NCI-H524 (cell line): ENCODE data around the gene PROM2.

Source experiments
- DNase-seq, 2 experiments: peaks; one replicate each; lab custom pipeline; 2025; lab: John Stamatoyannopoulos, UW

PROM2 gene

DNA sequence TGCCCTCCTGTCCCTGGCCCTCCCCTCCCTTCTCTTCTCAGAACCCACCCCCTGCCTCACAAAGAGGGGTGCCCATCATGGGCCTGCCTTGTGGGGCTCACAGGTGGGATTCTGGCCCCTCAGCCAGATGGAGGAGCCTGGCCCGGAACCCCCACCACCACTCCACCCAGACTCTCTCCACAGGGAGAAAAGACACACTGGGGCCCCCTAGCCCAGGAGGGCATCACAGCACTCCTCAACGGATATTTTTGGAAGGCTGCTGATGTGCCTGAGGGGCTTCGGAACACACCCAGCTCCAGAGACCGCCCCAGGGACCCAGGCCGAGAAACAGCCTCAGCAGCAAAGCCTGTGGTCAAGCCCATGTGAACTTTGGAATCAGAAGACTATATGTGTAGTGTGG is 32.8 kb downstream of the PROM2 start:
- DNase-seq, result no peak

DNA sequence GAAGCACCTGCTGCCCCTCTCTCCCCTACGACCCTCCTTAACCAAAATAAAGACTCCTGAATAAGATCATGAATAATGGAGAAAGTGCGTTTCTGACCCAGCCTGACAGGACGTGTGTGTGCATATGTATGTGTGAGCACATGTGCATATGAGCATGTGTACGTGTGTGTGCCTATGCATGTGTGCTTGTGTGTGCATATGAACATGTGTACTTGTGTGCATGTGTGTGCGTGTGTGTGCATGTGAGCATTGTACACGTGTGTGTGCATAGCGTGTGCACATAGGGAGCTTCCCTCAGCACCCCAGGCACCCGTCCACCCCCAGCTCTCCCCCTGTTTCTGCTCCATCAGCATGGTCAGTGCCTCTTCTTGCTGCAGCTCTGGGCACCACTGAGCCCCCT is 33.6 kb downstream of the PROM2 start:
- no peak for DNase-seq

DNA sequence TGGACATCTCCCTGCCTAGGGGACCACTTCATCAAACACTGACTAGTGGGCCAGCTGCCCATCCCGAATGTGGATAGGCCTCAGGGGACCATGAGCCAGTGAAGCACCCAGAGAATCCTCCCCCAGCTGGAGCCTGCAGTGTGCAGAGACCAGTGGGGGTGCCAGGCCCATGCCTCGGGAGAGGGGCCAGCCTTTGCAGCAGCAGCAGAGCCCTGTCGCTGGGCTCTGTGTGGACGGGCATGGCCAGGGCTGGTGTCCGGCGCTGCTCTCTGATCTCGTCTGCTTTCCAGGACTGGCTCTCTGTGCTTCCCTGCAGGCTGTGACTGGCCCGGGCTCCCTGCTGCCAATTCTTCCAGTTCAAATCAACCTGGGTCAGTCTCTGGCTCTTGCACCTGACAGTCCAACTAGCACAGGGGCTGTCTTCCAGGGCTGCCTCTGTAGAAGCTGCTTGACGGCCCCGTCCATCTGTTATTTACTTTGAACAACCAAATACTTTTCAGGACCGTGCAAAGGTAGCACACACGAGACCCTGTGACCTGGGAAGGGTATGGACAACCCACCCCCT is 34.3 kb downstream of the PROM2 start:
- DNase-seq, result peak in 1 of 2 experiments; percentile 11

DNA sequence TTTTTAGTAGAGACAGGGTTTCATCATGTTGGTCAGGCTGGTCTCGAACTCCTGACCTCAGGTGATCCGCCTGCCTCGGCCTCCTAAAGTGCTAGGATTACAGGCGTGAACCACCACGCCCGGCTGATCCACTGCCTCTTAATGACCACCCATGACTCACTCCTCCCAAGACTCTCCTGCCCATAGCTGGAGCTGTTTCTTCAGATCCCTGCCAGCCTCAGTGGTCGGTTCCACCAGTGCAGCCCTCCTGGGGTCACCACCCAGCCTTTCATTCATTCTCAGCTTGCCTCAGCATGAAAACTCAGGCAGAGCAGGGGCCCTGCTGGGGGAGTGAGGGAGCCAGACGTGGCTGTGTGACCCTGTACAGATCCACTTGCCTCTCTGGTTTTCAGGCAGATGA is 35.4 kb downstream of the PROM2 start:
- no peak for DNase-seq

DNA sequence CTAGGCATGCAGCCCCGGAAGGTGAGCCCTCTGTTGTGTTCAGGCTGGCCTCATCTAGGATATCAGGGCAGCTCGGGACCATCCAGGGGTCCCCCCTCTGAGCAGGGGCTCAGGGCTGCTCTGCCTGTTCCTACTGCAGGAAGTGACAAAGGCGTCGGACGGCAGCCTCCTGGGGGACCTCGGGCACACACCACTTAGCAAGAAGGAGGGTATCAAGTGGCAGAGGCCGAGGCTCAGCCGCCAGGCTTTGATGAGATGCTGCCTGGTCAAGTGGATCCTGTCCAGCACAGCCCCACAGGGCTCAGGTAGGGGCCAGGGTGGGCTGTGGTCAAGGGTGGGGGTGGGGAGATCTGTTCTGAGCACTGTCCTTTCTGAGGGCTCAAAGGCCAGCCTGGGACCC is 36.0 kb downstream of the PROM2 start:
- no peak for DNase-seq

DNA sequence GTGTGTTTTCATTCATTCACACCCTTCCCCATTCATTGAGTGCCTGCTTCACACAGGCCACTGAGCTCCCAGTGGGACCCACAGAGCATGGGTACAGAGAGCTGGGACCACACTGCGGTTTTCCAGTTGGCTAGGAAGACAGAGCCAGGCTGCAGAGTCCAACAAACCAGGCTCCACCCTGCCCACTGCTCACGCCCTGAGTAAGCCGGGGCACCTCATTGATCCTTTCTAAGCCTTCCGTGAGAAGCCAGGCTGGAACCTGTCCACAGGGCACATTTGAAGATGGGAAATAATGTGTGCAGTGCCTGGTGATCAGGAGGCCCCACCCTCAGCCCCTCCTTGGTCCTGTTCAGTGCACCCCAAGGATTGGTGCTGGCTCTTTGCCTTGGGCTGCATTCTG is 36.4 kb downstream of the PROM2 start:
- DNase-seq, result no peak

DNA sequence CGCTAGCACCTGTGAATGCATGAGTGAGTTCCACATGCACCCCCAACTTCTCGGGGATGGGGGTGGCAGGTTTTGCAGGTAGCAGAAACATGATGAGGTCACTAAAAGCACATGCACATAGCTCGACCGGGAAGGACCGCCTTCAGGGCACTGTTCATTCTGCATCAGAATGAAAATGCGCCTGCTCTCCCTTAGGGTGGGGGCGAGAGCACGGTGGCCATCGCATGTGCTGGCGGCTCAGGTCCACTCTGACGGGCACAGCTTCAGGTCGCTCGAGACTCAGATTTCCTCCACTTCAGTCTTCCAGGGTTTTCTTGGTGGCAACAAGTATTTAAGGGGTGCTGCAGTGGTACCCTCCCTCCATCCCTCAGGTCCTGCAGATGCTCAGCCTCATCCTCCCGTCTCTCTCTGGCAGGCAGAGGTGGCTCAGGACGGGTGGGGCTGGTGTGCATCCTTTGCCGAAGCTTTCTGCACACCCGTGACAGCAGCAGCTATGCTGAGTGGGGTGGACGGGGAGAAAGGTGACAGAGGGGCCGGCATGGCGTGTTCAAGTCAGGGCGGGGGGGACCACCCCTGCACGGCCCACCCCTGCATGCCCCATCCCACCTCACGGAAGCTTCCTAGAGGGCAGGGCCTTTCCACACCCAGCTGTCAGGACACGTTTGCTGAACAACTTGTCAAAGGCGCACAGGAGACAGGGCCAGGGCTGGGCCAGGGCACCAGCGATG is 37.7 kb downstream of the PROM2 start:
- no peak for DNase-seq

DNA sequence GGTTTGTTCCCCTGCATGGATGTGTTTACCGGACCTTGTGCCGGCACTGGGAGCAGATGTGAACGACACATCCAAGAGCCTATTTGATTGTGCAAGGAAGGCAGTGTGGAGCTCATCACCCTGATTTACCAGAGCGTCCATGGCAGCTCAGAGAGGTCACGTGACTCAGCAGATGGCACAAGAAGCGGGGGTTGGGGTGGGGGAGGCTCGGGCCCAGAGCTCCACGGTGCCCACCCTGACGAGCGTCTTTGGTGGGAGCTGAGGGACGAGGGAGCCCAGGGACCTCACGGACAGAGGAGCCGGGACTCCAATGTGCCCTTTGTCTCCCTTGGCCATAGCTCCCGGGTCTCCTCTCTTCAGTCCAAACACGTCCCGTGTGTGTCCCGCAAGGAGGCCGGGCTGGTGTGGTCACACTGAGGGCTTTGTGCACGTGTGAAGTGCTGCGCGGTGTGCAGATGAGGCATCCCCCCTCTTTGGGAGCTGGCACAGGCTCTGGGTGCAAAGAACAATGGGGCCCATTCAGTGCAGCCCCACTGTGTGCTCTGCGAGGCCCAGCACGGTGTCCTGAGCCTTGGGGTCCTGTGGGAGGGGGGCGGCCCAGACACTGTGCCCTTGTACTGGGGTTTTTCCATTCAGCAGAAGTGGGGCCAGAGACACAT is 38.4 kb downstream of the PROM2 start:
- DNase-seq, result peak in 1 of 2 experiments; percentile 29

DNA sequence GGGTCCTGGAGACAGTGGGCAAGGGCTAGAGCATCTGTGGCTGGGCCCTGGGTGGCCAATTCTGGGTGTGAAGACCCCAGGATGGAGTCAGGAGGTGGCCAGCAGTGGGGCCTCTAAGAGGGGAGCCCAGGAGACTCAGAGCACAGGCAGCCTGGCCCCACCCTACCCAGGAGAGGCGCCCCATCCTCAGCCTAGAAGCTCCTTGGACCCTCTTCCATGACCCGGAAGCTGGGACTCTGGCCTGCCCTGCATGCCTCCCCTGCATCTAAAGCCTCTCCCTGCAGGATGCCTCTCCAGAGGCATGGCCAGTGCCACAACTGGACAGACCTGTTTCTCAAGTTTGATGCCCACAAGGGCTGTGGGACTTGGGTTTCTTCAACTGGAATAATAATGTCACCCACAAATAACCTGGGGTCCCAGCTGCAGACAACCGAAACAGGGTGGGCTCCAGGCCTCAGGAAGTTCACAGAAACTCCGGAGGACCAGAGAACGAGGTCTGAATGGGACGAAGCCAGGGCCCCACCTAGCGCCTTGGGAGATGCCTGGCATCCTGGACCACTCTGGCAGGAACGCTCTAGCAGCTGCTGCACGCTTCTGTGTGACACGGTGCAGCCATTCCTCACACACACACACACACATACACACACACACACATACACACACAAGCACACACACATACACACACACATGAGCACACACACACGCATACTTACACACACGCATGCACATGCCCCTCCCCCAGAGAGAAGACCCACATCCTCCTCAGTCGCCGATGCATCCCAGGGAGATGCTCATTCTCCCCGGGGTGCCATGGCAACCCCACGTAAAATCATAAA is 39.3 kb downstream of the PROM2 start:
- peak in 1 of 2 experiments; percentile 26 for DNase-seq

DNA sequence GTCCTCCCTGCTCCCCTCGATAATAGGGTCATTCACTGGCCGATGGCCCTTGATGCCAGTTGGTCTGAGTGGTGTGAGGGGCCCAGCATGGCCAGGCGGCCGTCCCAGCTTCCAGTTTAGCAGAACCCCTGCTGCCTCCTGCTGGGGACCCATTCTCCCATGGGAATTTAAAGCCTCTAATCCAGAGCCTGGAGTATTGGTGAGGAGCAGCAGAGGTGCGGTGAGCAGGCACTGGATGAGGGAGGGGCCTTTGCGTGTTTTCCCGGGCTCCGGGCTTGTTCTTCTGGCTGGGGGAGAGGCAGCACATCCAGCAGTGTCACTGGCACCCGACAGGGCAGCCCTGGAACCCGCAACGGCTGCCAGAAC is 40.3 kb downstream of the PROM2 start:
- DNase-seq, result peak in 1 of 2 experiments; percentile 27

DNA sequence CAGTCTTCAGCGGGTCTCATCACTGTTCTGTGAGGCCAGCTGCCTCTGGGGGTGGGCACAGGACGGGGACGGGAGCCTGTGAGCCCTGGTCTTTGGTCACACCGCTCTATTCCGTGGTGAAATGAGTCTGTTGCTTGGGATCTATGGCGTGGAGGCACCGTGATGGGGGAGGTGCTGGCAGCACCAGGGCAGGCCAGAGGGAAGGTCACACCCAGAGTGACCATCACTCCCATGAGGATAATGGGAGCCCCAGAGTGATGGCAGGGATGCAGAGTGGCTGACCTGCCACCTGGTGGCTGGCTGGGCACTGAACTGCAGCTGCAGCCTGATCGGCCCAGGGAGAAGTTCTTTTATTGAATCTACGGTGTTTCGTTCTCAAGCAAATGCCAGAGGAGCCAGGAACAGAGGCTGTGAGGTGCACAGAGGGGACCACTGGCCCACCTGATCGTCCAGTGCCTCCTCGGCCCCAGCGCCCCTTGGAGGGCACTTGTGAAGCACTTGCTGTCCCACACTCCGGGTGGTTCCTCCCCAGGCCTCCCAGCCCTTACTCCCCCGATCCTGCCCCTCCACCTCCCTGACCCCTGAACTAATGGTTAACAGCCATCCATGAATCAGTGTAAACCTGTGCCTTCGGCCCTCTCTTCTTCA is 40.8 kb downstream of the PROM2 start:
- peak in 1 of 2 experiments; percentile 2 for DNase-seq

DNA sequence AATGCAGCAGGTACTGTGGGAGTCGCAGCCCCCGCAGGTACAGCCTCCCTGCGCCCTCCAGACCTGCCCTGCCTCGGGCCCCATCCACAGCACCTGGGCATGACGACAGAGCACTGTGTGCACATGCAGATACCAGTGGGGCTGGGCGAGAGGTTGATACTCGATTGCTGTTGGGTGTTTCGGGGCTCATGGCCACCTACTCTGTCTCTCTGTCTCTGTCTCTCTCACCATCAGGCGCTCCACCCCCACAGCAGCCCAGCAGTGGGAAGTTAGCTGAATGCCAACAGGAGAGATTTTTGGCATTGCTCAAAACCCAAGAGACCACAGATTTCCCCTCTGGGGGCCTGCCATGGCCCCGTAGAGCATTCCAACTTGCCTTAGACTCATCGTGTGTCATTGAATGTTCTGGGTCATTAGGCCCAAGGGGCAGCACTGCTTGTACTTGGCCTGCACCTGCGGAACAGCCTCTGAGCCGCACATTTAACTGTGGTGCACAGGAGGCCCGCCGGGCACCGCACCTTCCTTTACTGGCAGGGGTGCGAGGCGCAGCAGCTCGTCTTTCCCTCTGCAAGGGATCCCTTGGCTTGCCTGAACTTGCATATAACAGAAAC is 41.7 kb downstream of the PROM2 start:
- no peak for DNase-seq

DNA sequence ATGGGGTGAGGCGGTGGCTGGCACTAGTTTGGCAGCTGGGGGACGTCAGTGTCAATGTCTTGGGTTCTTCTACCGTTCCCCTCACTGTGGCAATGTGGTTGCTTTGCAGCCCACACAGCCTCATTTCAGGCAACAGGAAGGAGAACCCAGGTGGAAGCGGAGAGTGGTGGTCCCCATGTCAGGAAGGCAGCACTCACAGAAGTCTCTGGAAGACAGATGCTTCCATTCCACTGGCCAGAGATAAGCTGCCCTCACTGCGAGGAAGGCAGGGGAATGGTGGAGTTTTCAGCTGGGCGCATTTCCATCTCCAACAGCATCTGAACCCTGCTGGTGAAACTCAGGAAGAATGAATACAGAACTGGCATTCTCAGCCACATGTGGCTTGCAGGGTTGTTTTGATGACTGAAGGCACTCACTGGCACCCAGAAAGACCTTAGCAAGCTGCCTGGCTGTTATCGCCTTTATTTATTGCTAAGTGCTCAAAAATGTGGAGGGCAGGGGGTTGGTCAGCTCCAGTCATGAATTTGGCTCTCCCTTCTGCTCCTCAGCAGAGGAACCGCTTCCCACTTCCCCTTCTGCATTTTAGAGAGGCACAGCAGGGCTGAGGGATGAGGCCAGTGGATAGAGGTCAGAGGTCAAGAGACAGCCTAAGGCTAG is 42.3 kb downstream of the PROM2 start:
- DNase-seq, result no peak

DNA sequence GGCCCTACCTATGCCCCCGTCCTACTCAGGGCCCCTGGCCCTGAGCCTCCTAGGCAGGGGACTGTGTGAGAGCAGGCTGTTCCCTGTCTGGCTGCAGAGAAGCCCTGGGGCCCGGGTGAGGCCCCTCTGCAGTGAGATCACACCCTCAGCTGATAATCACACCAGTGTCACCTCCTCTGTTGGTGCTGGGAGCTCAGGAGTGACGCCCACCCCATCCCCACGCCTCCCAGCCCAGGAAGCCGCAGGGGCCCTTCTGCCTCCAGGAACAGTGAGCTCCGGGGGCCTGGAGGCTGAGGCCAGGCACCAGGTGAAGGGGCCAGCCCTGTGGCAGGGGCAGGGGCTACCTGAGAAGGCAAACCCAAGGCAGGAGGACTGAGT is 42.9 kb downstream of the PROM2 start:
- no peak for DNase-seq

DNA sequence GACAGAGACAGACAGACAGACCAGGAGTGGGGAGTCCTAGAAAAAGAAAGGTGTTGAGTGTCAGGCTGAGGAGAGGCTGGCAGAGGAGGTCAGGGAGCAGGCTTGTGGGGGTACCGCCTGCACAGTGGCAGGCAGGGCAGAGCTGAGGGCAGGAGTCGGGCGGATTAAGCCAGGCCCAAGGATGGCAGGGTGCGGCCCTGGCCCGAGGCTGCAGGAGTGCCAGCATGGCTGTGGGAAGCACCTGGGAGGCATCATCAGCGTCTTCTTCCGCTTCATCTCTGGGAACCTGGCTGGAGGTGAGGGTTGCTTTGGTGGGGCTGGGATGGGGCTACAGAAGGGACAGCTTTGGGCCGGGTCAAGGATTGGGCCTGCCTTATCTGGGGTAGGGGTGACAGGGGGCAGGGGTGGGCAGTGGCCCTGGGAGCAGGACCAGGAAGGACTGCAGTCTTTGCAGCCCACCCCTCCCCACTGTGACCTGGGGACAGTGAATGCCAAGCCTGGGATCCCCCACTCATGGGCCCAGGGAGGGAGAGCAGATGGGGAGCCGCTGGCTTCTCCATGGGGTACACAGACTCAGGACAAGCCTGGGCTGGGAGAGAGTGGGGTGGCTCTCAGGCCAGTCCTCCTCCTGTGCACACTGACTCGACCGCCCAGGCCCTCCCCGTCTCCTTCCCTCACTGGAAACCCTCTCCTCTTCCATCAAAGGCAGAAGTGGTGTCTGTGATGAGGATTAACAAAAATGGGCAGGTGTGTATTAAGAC is 43.6 kb downstream of the PROM2 start:
- DNase-seq, result peak in 1 of 2 experiments; percentile 8

DNA sequence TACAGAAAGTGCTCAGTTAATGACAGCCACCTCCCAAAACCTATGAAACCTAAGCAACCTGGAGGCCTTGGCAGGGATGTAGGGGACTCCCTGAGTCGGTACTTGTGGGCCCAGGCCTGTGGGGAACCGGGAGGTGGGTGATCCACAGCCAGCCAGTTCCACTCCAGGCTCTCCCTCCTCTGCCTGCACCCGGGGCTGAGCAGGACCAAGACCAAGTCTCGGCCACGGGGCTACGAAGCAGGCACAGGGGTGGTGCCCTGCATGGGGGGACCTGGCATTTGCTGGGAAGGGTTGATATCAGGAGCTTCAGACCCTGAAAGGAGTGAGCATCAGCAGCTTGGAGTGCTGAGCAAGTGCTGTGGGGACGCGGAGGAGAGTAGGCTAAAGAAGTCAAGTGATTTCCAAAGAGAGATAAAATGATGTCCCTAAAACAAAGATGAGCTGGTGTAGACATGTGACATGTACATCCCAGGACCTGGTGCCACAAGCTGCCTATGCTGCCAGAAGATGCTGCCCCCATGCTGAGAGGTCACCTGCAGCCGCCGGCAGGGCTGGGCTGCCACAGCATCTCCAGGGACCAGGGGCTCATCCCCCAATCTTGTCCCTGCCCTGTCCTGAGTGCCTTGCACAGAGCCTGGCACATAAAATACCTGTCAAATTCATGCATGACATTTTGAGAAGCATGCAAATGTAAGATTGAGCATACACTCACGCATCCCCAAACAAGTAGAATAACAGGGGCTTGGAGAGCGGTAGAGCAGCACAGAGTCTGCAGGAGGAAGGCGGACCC is 44.4 kb downstream of the PROM2 start:
- DNase-seq, result no peak

DNA sequence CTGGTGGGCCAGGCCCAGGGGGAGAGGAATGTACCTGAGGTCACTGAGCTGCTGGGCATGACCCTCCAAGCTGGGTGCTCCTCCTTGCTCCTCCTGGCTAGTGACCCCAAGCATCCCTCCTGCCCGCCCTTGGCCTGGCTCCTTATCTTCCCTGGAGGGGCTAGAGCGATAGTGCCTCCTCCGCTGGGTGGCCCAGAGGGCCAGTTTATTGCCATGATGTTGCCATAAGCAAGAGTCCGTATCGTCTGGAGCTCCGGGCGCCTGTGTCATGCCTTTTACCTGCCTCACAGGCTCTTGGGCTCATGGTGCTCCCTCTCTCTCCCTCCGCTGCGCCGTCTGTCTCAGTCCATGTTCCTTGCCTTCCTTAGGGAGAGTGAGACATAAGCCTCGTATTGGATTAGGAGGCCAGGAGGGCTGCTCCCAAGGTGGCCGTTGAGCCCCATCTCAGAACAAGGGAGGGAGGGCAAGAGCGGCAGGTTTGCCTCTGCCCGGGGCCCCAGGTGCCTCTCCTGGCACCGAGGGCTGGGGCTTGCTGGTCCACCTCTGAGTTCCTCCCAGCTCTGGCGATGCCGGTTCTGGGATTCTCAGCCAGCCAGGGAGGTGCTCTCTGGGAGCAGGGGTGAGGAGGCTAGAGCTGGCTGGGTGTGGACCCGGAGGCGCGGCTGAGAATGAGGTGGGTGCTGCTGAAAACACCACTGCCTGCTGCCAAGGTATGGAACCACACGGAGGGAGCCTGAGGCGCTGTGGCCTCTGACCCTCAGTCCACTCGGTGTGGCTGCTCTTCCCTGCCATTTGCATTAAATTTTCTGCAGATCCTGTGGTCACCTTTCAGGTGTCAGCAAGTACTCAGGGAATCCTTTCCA is 45.5 kb downstream of the PROM2 start:
- no peak for DNase-seq

DNA sequence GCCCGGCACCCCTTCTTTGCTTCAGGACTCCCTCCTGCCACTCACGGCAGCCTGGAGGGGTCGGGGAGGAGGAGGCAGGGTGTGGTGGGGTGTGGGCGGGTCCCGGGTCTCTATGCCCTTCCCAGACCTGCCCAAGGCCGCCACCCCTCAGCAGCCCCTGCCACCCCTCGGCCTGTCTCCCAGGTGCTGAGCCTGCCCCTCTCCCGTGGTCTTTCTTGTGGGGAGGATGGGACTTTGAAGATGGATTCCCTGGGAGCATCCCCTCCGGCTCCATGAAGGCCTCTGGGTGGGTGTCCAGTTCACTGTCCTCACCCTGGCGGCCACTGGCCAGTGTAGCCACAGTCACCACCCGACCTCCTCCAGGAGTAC is 46.1 kb downstream of the PROM2 start:
- no peak for DNase-seq
